Ammon's horn (tissue), 1 donor: Measurements from ENCODE around the gene CDH22.

Experiments
- DNase-seq: peaks from one replicate; pipeline ENCODE4 v3.0.0-alpha.2; 2016; ENCODE audit warnings: low spot score

The CDH22 gene

GRCh38 chr20:46298374-46298773, 9.9 kb downstream of the CDH22 start:
- DNase-seq: no peak

DNA sequence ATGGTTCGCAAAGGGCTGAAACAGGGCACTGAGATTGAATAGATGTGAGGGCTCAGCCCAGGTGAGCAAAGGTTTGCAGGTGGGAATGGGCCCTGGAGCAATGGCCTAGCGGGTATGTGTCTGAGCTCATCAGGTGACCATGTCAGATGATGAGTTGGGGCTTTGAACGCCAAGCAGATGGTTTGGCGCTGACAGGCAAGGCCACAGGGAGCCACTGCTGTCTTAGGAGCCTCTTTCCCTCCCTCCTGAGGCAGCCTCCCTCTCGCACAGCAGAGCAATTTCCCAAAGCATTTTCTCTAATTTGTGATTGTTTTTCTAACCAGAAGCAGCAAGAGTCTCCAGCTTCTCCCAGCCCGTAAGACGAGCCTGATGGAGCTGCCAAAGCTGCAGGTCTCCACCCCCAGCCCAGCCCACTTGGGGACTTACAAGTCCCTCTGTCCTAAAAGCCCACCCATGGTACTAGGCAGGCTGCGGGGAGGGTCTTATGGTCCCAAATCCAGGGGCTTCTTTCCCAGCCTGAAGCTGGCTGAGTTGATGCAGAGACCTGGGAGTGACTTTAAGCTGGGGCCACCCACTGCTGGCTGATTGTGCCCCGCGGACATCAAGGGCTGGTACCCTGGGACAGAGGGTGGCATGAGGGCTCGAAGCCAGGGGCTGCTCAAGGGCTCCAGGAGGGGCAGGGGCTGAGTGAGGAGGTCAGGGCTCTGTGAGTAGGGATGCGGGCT, 11.6 kb downstream of the CDH22 start:
- DNase-seq: no peak

- DNase-seq: no peak
Observed at GRCh38 chr20:46293084-46293483, 15.2 kb downstream of the CDH22 start.

GRCh38 chr20:46291401-46291800, 16.9 kb downstream of the CDH22 start:
- DNase-seq: no peak

DNA sequence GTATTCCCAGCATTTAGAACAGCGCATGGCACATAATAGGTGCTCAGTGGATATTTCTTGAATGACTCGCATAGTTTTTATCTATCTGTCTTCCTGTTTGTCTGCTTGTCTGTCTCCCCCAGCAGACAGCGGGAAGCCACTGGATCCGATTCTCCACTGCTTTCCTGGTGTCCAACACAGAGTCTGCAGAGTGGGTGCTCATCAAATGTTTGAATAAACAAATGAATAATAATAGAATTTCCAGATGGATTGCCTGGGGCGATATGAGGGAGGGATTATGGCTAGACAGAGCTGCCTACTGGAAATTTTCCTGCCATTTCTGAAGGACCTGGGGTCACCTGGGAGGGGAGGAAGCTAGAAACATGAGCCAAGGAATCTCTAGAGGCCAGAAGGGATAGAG, 18.9 kb downstream of the CDH22 start:
- DNase-seq: no peak

- no peak for DNase-seq
Observed at GRCh38 chr20:46286977-46287376, 21.3 kb downstream of the CDH22 start.

- DNase-seq: no peak
Observed at GRCh38 chr20:46286382-46286781, 21.9 kb downstream of the CDH22 start.

GRCh38 chr20:46285740-46286139, 22.6 kb downstream of the CDH22 start:
- no peak for DNase-seq

GRCh38 chr20:46285072-46285471, 23.2 kb downstream of the CDH22 start:
- DNase-seq: no peak

DNA sequence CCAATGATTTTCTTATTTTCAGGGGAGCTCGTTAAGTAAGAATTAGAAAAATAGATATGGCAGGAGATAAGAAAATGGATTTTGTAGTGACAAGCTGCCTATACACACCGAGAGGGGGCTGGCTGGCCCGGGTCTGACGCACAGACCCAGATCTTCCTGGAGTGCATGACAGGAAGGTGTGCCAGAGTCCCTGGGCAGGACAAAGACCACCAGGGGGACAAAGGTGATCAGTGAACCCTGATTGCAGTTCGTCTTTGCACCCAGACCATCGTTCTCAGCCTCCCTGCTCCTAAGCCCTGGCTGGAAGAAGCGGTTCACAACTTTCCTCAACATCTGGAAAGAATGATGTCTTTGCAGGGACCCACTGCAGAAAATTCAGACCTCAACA, 24.3 kb downstream of the CDH22 start:
- DNase-seq: no peak

GRCh38 chr20:46283426-46284039, 24.8 kb downstream of the CDH22 start:
- DNase-seq: no peak

- no peak for DNase-seq
Observed at GRCh38 chr20:46282669-46283068, 25.6 kb downstream of the CDH22 start.

GRCh38 chr20:46279103-46279502, 29.2 kb downstream of the CDH22 start:
- DNase-seq: no peak

GRCh38 chr20:46277602-46278001, 30.7 kb downstream of the CDH22 start:
- no peak for DNase-seq

DNA sequence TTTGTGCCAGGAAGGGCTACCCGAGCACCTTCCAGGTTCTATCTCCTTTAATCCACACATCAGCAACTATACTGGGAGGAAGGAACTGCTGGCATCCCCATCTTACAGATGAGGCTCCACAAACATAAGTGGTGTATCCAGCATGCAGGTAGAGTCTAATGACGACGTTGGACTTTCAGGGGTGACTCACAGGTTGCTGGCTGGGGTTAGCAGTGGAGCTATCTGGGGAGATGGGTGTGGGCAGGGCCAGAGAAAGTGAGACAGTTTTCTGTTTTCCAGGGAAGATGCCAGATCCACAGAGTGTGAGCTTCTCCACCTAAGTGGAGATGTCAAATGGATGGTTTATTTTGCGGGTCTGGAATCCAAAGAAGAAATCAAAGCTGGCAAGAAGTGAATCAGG, 31.8 kb downstream of the CDH22 start:
- no peak for DNase-seq

DNA sequence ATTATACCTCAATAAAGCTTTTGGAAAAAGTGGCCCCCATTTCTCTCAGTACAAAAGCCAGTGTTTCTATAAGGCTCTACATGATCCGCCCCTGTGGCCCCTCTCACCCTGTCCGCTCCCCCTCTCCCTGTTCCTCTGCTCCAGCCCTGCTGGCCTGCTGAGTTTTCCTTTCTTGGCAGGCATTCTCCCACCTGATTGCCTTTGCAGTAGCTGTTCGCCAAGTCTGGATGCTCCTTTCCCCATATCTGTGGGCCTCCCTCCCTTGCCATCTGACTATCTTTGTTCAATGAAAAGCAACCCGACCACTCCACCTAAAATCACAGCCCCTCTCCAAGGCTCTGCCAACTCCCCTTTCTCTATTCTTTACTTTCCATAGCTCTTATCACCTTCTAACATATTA, 33.2 kb downstream of the CDH22 start:
- DNase-seq: peak; percentile 8

DNA sequence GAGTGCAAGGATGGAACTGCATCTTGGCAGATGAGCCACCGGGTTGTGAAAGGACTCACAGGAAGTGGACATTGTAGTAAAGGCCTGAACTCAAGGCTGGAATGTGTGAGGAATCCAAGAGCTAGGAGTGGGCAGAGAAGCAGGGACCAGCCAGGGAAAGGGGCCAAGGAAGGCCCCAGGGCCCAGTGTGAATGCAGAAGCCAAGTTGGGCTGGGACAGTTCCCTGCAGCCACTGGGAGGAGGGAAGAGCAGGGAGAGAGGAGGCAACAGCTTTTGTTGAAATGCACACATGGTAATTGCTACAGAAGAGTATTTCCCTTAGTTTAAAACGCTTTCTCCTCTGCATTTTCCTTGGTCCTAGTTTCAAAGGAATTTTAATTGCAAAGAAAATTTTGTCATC, 34.6 kb downstream of the CDH22 start:
- DNase-seq: no peak

GRCh38 chr20:46272389-46273047, 35.8 kb downstream of the CDH22 start:
- DNase-seq: no peak

DNA sequence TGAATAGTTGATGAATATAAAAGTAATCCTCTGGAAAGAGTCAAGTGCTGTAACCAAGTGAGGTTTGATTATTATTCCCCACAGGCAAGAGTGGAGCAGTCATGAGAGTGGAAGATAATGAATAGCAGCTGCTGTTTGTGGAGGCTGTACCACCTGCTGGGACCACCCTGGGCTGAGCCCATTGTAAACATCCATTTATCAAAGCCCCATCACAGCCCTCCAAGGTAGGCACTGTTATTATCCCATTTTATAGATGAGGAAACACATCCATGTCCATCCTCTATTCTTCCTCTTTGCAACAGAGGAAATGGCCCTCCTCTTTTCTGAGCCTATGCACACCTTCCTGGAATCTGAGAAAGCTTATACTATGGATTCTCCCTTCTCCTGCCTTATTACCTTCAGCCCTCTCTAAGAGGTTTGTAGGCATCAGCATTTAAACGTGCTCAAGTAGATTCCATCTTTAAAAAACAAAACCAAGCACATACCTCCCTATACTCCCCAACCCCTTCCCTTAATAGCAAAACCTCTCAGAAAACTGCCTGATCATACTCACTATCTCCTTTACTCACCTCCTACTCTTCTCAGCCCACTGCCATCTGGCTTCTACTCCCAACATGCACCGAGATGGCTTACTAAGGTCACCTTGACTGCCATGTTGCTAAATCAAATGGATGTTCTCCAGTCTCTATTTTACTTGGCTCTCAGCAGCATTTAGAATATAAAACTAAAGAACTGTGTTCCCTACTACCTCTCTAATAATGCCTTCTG, 37.1 kb downstream of the CDH22 start:
- DNase-seq: peak; percentile 13

DNA sequence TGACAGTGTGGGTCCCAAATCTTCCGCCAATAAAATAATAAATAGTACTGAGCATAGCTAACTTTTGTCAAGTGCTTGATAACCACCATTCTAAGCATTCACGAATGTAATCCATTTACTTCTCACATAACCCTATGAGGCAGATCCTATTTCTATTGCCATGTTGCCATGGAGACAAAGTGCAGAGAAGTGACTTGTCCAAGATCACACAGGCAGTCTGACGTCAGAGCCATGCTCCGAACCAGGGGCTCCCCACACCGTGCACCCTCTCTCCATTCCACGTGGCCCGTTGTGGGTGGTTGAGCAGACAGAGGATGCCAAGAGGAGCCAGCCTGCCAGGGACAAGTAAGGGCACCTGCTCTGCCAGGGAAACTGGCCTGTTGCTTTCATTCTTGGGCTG, 38.9 kb downstream of the CDH22 start:
- DNase-seq: no peak

- DNase-seq: no peak
Observed at GRCh38 chr20:46268662-46269061, 39.6 kb downstream of the CDH22 start.

DNA sequence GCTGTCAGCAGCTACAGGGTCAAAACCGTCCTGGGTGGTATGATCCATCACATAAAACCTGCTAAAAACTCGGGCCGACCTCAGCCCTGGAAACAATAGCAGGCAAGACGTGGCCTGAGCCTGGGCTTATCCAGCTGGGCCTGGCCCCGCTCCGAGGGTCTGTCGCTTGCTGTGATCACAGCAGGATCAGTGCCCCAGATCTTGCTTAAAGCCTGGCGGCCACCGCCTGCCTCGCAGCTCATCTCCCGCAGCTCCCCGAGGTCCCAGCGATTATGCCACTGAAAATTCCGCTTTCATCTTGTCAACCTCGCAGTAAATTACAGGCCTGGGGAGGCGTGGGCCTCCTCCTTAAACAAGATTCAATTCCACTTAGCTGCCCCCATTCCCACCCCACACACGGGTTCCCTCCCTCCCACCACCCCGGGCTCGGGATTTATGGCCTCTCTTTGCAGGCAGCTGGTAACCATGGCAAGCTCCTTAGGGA, 40.1 kb downstream of the CDH22 start:
- no peak for DNase-seq
